Mesothelial cell of epicardium (in vitro differentiated cells): ENCODE results near the gene KRT15. TPM values are rescaled to one million over a fixed set of nuclear protein-coding genes. Genes with fewer than 3 reads are reported as not detected.

Experiments used
- DNase-seq, 2 experiments: peaks; one replicate each; pipeline ENCODE4 v3.0.0; 2021; ENCODE audit warnings: low spot score in 2 of 2; ENCODE audit not compliant: unreplicated experiment in 2 of 2
- H3K27ac Mint-ChIP-seq: 2 replicates; pipeline ENCODE4 v1.8.0; 2021; ENCODE audit warnings: mixed read lengths
- H3K27me3 Mint-ChIP-seq: 2 replicates; pipeline ENCODE4 v1.8.0; 2021; ENCODE audit warnings: low read depth, mixed read lengths
- H3K36me3 Mint-ChIP-seq: 2 replicates; pipeline ENCODE4 v1.8.0; 2021; ENCODE audit warnings: mixed read lengths
- H3K4me1 Mint-ChIP-seq: 2 replicates; pipeline ENCODE4 v1.8.0; 2021; ENCODE audit warnings: mixed read lengths
- H3K4me3 Mint-ChIP-seq: 2 replicates; pipeline ENCODE4 v1.8.0; 2021; ENCODE audit warnings: mild to moderate bottlenecking, moderate library complexity, mixed read lengths
- H3K9me3 Mint-ChIP-seq: 2 replicates; pipeline ENCODE4 v1.8.0; 2021; ENCODE audit warnings: mixed read lengths
- total RNA-seq: library from RNA; stranded (reverse); gene quantifications from 3 replicates; pipeline ENCODE4 v1.2.1, GENCODE V29; 2021
- TF ChIP-seq, protein P1 (sequence below): fragments of 200-600 bp; sonication (generic); IDR thresholded peaks from one replicate; pipeline ENCODE4 v1.5.0; 2021; ENCODE audit warnings: antibody characterized with exemption; ENCODE audit not compliant: unreplicated experiment

KRT15 gene
- total RNA-seq, 1 donor from 2014 or later, result 8.5 TPM

DNA sequence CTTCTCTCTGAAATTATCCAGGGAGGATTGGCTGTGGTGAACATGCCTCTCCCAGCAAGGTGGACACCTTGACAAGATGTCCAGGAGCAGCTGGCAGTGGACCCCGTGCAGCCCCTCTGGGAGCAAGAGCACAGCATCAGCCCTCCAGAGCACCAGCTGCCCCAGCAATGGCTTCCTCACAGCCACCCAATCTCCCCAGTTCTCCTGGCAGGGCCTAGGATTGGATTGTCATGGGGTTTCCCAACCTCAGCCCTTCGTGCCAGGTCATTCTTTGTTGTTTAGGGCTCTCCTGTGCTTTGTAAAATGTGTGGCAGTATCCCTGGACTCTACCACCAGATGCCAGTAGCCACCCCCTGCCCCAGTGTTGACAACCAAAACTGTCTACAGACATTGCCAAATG lies 27.2 kb downstream of the KRT15 start:
- no peaks in the 10 kb centered on the region for H3K27me3 Mint-ChIP-seq
- no peak for DNase-seq
- H3K27ac Mint-ChIP-seq, result no peak overlapping the region
- H3K4me1 Mint-ChIP-seq, result peaks cover 25% of the 10 kb centered on the region
- TF ChIP-seq, protein P1, sequence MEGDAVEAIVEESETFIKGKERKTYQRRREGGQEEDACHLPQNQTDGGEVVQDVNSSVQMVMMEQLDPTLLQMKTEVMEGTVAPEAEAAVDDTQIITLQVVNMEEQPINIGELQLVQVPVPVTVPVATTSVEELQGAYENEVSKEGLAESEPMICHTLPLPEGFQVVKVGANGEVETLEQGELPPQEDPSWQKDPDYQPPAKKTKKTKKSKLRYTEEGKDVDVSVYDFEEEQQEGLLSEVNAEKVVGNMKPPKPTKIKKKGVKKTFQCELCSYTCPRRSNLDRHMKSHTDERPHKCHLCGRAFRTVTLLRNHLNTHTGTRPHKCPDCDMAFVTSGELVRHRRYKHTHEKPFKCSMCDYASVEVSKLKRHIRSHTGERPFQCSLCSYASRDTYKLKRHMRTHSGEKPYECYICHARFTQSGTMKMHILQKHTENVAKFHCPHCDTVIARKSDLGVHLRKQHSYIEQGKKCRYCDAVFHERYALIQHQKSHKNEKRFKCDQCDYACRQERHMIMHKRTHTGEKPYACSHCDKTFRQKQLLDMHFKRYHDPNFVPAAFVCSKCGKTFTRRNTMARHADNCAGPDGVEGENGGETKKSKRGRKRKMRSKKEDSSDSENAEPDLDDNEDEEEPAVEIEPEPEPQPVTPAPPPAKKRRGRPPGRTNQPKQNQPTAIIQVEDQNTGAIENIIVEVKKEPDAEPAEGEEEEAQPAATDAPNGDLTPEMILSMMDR, result no peak
- no peaks in the 10 kb centered on the region for H3K36me3 Mint-ChIP-seq
- H3K4me3 Mint-ChIP-seq, result no peak overlapping the region
- no peaks in the 10 kb centered on the region for H3K9me3 Mint-ChIP-seq

- Mint-ChIP-seq H3K36me3 (no peaks in the 10 kb centered on the region), H3K9me3 (no peaks in the 10 kb centered on the region), H3K27me3 (no peaks in the 10 kb centered on the region), H3K27ac (no peak overlapping the region), H3K4me3 (no peak overlapping the region), H3K4me1 (peaks cover 19% of the 10 kb centered on the region)
- DNase-seq, result no peak
- TF ChIP-seq, protein P1, result no peak
Measured at GRCh38 chr17:41490000-41490990, 28.4 kb downstream of the KRT15 start.

- no peaks in the 10 kb centered on the region for H3K27me3 Mint-ChIP-seq
- H3K4me1 Mint-ChIP-seq, result peaks cover 15% of the 10 kb centered on the region
- H3K36me3 Mint-ChIP-seq, result no peaks in the 10 kb centered on the region
- no peak within 1 kb of the TSS for H3K4me3 Mint-ChIP-seq
- no peaks in the 10 kb centered on the region for H3K9me3 Mint-ChIP-seq
- TF ChIP-seq, protein P1, result no peak
- no peak within 1 kb of the TSS for H3K27ac Mint-ChIP-seq
- no peak for DNase-seq
Measured at GRCh38 chr17:41489531-41489930, 29.2 kb downstream of the KRT15 start, which contains the start of gene KRT36. TSS of gene KRT36 (minus strand) at chr17:41489910. CDS start at chr17:41489864, 46 bp downstream.

- no peaks in the 10 kb centered on the region for H3K27me3 Mint-ChIP-seq
- H3K4me3 Mint-ChIP-seq, result no peak overlapping the region
- TF ChIP-seq, protein P1, result no peak
- H3K36me3 Mint-ChIP-seq, result no peaks in the 10 kb centered on the region
- H3K27ac Mint-ChIP-seq, result no peak overlapping the region
- no peak for DNase-seq
- no peaks in the 10 kb centered on the region for H3K9me3 Mint-ChIP-seq
- peaks cover 11% of the 10 kb centered on the region for H3K4me1 Mint-ChIP-seq
Measured at GRCh38 chr17:41486809-41487530, 31.7 kb downstream of the KRT15 start.

DNA sequence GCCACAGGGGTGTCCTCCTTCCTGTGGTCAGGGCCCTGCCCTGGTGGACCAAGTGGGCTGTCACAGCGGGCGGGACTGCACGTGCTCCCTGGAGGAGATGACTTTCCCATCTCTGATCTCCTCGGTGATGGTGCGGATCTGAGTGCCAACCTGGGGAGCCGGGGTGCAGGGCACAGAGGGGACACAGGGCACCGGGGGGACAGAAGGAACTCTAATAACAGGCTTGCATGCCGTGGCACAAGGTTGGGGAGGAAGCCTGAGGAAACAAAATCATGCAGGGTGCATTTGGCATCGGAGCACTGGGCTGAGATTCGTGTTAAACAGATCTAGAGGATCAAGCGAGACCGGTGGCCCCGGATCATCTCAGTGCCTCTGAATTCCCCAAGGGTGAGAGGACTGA lies 32.4 kb downstream of the KRT15 start:
- H3K9me3 Mint-ChIP-seq, result no peaks in the 10 kb centered on the region
- TF ChIP-seq, protein P1, result no peak
- H3K4me3 Mint-ChIP-seq, result no peak overlapping the region
- H3K27me3 Mint-ChIP-seq, result no peaks in the 10 kb centered on the region
- H3K4me1 Mint-ChIP-seq, result peaks cover 11% of the 10 kb centered on the region
- H3K36me3 Mint-ChIP-seq, result no peaks in the 10 kb centered on the region
- no peak for DNase-seq
- H3K27ac Mint-ChIP-seq, result no peak overlapping the region
